Lower lobe of right lung (tissue), 2 donors: ENCODE results near the gene PDAP1. TPM values are rescaled to one million over a fixed set of nuclear protein-coding genes. Genes with fewer than 3 reads are reported as not detected.
"Not testable (repeated sequence)": the region's sequence is repeated elsewhere in the genome, so short reads cannot be mapped to it uniquely, and the experiment has no call there.

Experiments
- ATAC-seq, 2 donors: fragments of 200-7000 bp; cut with Tn5 transposase; one replicate each; pipeline ENCODE4 v1.9.1; 2020 to 2022; ENCODE audit warnings: mild to moderate bottlenecking in 2 of 2, moderate library complexity in 2 of 2
- DNase-seq: peaks from one replicate; pipeline ENCODE4 v3.0.0-alpha.2; 2020
- H3K27ac ChIP-seq: fragments of 200-600 bp; one replicate; pipeline ENCODE4 v1.8.0; 2022
- H3K27me3 ChIP-seq: fragments of 200-600 bp; one replicate; pipeline ENCODE4 v1.8.0; 2022; ENCODE audit warnings: low read depth
- H3K36me3 ChIP-seq: fragments of 200-600 bp; one replicate; pipeline ENCODE4 v1.8.0; 2022; ENCODE audit warnings: mild to moderate bottlenecking
- H3K4me1 ChIP-seq: fragments of 200-600 bp; one replicate; pipeline ENCODE4 v1.8.0; 2022
- H3K4me3 ChIP-seq: fragments of 200-600 bp; one replicate; pipeline ENCODE4 v1.8.0; 2022; ENCODE audit warnings: mild to moderate bottlenecking
- H3K9me3 ChIP-seq: fragments of 200-600 bp; one replicate; pipeline ENCODE4 v1.8.0; 2022
- CTCF ChIP-seq: fragments of 200-600 bp; IDR thresholded peaks from one replicate; pipeline ENCODE4 v1.8.0; 2022; ENCODE audit warnings: antibody characterized with exemption, mild to moderate bottlenecking
- intact Hi-C: fragments of 100-400 bp; cut with DNase I; formaldehyde crosslinking; loops from one replicate; pipeline ENCODE4 v1.11.0; 2022
- total RNA-seq: library from RNA; stranded (reverse); fragmentation: NEBNext Ultra II Directional; extraction: Animal tissue kit (Norgen Biotek cat#: 25700); gene quantifications from one replicate; pipeline ENCODE4 v1.2.1, GENCODE V29; 2021
- donor health status: DM: no; HTN: yes; CAD: no; lungs with severe emphysema.

Gene PDAP1
- total RNA-seq, 1 donor from 2014 or later, result 61.6 TPM

- peak; percentile 79 to 81 for ATAC-seq
Measured at GRCh38 chr7:99365318-99366141, 42.9 kb downstream of the PDAP1 start.

GRCh38 chr7:99363286-99363685 is 45.1 kb downstream of the PDAP1 start:
- Histone ChIP-seq H3K4me1 (no peaks in the 10 kb centered on the region), H3K27me3 (no peaks in the 10 kb centered on the region), H3K4me3 (no peak overlapping the region), H3K27ac (no peak overlapping the region), H3K36me3 (peaks cover 91% of the 10 kb centered on the region), H3K9me3 (no peaks in the 10 kb centered on the region)
- TF ChIP-seq CTCF, result no peak
- intact Hi-C loops, result no loop called here
- DNase-seq, result no peak
- ATAC-seq, result no peak

More at GRCh38 chr7:99365318-99366141, 42.9 kb downstream of the PDAP1 start:
- H3K9me3 ChIP-seq, result no peaks in the 10 kb centered on the region
- peaks cover 5% of the 10 kb centered on the region for H3K4me1 ChIP-seq
- peak; percentile 58 for TF ChIP-seq CTCF
- H3K27me3 ChIP-seq, result no peaks in the 10 kb centered on the region
- DNase-seq, result peak; percentile 77
- intact Hi-C loops, result no loop called here
- no peak overlapping the region for H3K4me3 ChIP-seq
- no peak overlapping the region for H3K27ac ChIP-seq
- H3K36me3 ChIP-seq, result peaks cover 75% of the 10 kb centered on the region

GRCh38 chr7:99362801-99363200 is 45.6 kb downstream of the PDAP1 start:
- TF ChIP-seq CTCF, result no peak
- DNase-seq (no peak), ATAC-seq (no peak)
- Histone ChIP-seq H3K9me3 (no peaks in the 10 kb centered on the region), H3K27ac (no peak overlapping the region), H3K27me3 (no peaks in the 10 kb centered on the region), H3K36me3 (peaks cover 96% of the 10 kb centered on the region), H3K4me3 (no peak overlapping the region), H3K4me1 (no peaks in the 10 kb centered on the region)
- intact Hi-C loops, result no loop called here

- Histone ChIP-seq H3K36me3 (peaks cover 99% of the 10 kb centered on the region), H3K4me1 (no peaks in the 10 kb centered on the region), H3K4me3 (no peak overlapping the region), H3K27ac (no peak overlapping the region), H3K27me3 (no peaks in the 10 kb centered on the region), H3K9me3 (no peaks in the 10 kb centered on the region)
- DNase-seq, result no peak
- no peak for TF ChIP-seq CTCF
- intact Hi-C loops, result no loop called here
- ATAC-seq, result no peak
Measured at GRCh38 chr7:99359465-99360154, 48.8 kb downstream of the PDAP1 start.

- peaks cover 99% of the 10 kb centered on the region for H3K36me3 ChIP-seq
- intact Hi-C loops, H3K4me3 ChIP-seq, H3K4me1 ChIP-seq, DNase-seq, H3K9me3 ChIP-seq, ATAC-seq, H3K27me3 ChIP-seq, H3K27ac ChIP-seq: not testable (repeated sequence)
Measured at GRCh38 chr7:99358521-99358920, 49.9 kb downstream of the PDAP1 start.
